HEK293 (cell line): ENCODE results near the gene LDLRAP1.

Experiments used
- ZNF776 ChIP-seq: fragments of 450-650 bp; formaldehyde crosslinking; IDR thresholded peaks from 2 replicates; pipeline ENCODE4 v1.5.0; 2017; ENCODE audit warnings: missing biosample characterization, missing genetic modification characterization, borderline replicate concordance
- TF ChIP-seq, protein P1 (sequence below): fragments of 450-650 bp; formaldehyde crosslinking; IDR thresholded peaks from 2 replicates; pipeline ENCODE4 v1.5.1; 2016; ENCODE audit warnings: missing biosample characterization, missing genetic modification characterization
- TF ChIP-seq, protein P2 (sequence below): fragments of 450-650 bp; formaldehyde crosslinking; IDR thresholded peaks from 2 replicates; pipeline ENCODE4 v1.5.1; 2016; ENCODE audit warnings: missing biosample characterization, missing genetic modification characterization
- TF ChIP-seq, protein P3 (sequence below): fragments of 450-650 bp; formaldehyde crosslinking; IDR thresholded peaks from 2 replicates; pipeline ENCODE4 v1.5.1; 2016; ENCODE audit warnings: missing biosample characterization, missing genetic modification characterization

DNA sequence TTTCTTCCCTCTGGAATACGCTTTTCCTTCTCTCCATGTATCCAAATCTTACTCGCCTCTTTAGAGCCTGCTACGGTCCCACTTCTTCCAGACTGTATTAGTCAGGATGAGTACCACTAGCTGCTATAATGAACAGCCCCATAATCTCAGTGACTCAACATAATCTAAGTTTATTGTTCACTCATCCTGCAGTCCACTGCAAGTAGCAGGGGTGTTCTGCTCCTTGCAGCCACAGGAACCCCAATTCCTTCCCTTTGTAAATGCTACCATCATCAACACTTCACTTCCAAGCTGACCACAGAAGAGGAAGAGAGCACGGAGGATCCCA is 18.1 kb upstream of the LDLRAP1 start:
- TF ChIP-seq, protein P1, sequence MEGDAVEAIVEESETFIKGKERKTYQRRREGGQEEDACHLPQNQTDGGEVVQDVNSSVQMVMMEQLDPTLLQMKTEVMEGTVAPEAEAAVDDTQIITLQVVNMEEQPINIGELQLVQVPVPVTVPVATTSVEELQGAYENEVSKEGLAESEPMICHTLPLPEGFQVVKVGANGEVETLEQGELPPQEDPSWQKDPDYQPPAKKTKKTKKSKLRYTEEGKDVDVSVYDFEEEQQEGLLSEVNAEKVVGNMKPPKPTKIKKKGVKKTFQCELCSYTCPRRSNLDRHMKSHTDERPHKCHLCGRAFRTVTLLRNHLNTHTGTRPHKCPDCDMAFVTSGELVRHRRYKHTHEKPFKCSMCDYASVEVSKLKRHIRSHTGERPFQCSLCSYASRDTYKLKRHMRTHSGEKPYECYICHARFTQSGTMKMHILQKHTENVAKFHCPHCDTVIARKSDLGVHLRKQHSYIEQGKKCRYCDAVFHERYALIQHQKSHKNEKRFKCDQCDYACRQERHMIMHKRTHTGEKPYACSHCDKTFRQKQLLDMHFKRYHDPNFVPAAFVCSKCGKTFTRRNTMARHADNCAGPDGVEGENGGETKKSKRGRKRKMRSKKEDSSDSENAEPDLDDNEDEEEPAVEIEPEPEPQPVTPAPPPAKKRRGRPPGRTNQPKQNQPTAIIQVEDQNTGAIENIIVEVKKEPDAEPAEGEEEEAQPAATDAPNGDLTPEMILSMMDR (tag by site-specific recombination): no peak
- TF ChIP-seq ZNF776 (tag by site-specific recombination): no peak
- TF ChIP-seq, protein P2, sequence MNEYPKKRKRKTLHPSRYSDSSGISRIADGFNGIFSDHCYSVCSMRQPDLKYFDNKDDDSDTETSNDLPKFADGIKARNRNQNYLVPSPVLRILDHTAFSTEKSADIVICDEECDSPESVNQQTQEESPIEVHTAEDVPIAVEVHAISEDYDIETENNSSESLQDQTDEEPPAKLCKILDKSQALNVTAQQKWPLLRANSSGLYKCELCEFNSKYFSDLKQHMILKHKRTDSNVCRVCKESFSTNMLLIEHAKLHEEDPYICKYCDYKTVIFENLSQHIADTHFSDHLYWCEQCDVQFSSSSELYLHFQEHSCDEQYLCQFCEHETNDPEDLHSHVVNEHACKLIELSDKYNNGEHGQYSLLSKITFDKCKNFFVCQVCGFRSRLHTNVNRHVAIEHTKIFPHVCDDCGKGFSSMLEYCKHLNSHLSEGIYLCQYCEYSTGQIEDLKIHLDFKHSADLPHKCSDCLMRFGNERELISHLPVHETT (tag by site-specific recombination): no peak
- TF ChIP-seq, protein P3, sequence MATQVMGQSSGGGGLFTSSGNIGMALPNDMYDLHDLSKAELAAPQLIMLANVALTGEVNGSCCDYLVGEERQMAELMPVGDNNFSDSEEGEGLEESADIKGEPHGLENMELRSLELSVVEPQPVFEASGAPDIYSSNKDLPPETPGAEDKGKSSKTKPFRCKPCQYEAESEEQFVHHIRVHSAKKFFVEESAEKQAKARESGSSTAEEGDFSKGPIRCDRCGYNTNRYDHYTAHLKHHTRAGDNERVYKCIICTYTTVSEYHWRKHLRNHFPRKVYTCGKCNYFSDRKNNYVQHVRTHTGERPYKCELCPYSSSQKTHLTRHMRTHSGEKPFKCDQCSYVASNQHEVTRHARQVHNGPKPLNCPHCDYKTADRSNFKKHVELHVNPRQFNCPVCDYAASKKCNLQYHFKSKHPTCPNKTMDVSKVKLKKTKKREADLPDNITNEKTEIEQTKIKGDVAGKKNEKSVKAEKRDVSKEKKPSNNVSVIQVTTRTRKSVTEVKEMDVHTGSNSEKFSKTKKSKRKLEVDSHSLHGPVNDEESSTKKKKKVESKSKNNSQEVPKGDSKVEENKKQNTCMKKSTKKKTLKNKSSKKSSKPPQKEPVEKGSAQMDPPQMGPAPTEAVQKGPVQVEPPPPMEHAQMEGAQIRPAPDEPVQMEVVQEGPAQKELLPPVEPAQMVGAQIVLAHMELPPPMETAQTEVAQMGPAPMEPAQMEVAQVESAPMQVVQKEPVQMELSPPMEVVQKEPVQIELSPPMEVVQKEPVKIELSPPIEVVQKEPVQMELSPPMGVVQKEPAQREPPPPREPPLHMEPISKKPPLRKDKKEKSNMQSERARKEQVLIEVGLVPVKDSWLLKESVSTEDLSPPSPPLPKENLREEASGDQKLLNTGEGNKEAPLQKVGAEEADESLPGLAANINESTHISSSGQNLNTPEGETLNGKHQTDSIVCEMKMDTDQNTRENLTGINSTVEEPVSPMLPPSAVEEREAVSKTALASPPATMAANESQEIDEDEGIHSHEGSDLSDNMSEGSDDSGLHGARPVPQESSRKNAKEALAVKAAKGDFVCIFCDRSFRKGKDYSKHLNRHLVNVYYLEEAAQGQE (tag by site-specific recombination): no peak
